HUDEP-2 (cell line): ENCODE measurements around the gene KIAA2012.
A peak's percentile ranks its signal among the peaks of the same experiment; 100 is the strongest.
"Not testable (repeated sequence)": the region's sequence is repeated elsewhere in the genome, so short reads cannot be mapped to it uniquely, and the experiment has no call there.

Experiments used
- DNase-seq, 76 experiments: peaks; one replicate each; lab custom pipeline; 2025; ENCODE audit not compliant: unreplicated experiment in 76 of 76; lab: John Stamatoyannopoulos, UW

Gene KIAA2012

GRCh38 chr2:202178346-202178958 is 105.4 kb downstream of the KIAA2012 start:
- DNase-seq, result peak in 40 of 76 experiments; percentile 1 to 57 (median 24)

- no peak for DNase-seq
Measured at GRCh38 chr2:202184557-202184956, 111.5 kb downstream of the KIAA2012 start.

GRCh38 chr2:202185156-202185555 is 112.1 kb downstream of the KIAA2012 start:
- no peak for DNase-seq

- DNase-seq, result no peak
Measured at GRCh38 chr2:202186641-202187202, 113.7 kb downstream of the KIAA2012 start.

- no peak for DNase-seq
Measured at GRCh38 chr2:202187570-202187969, 114.5 kb downstream of the KIAA2012 start.

- no peak for DNase-seq
Measured at GRCh38 chr2:202193305-202193704, 120.2 kb downstream of the KIAA2012 start.

GRCh38 chr2:202193881-202194353 is 120.9 kb downstream of the KIAA2012 start:
- DNase-seq, result no peak

- DNase-seq, result no peak
Measured at GRCh38 chr2:202194418-202194817, 121.4 kb downstream of the KIAA2012 start.

- no peak for DNase-seq
Measured at GRCh38 chr2:202196727-202197126, 123.7 kb downstream of the KIAA2012 start.

- DNase-seq, result no peak
Measured at GRCh38 chr2:202201220-202202160, 128.4 kb downstream of the KIAA2012 start.

GRCh38 chr2:202203348-202203747 is 130.3 kb downstream of the KIAA2012 start:
- no peak for DNase-seq

GRCh38 chr2:202204855-202205254 is 131.8 kb downstream of the KIAA2012 start:
- DNase-seq, result no peak

GRCh38 chr2:202208526-202208925 is 135.5 kb downstream of the KIAA2012 start:
- no peak for DNase-seq

- no peak for DNase-seq
Measured at GRCh38 chr2:202215179-202215578, 142.1 kb downstream of the KIAA2012 start.

GRCh38 chr2:202221873-202222272 is 148.8 kb downstream of the KIAA2012 start:
- no peak for DNase-seq

- peak in 14 of 76 experiments; percentile 3 to 33 (median 15) for DNase-seq
Measured at GRCh38 chr2:202237787-202238233, 164.8 kb downstream of the KIAA2012 start.

- DNase-seq, result peak in 75 of 76 experiments; percentile 23 to 88 (median 71)
Measured at GRCh38 chr2:202238234-202239197, 165.5 kb downstream of the KIAA2012 start, which contains the start of gene SUMO1. Gene SUMO1 (minus strand): TSS chr2:202238597. CDS start chr2:202238451, 146 bp downstream.

GRCh38 chr2:202247710-202248109 is 174.7 kb downstream of the KIAA2012 start:
- not testable (repeated sequence) for DNase-seq

- DNase-seq, result no peak
Measured at GRCh38 chr2:202249521-202250253, 176.6 kb downstream of the KIAA2012 start.
